NCI-H2081 treated with DMSO at 0.1 percent for 48 hours (cell line): ENCODE results near the gene EIF1AD.

ENCODE experiments used
- DNase-seq: peaks from one replicate; lab custom pipeline; 2025; lab: John Stamatoyannopoulos, UW

The EIF1AD gene

DNA sequence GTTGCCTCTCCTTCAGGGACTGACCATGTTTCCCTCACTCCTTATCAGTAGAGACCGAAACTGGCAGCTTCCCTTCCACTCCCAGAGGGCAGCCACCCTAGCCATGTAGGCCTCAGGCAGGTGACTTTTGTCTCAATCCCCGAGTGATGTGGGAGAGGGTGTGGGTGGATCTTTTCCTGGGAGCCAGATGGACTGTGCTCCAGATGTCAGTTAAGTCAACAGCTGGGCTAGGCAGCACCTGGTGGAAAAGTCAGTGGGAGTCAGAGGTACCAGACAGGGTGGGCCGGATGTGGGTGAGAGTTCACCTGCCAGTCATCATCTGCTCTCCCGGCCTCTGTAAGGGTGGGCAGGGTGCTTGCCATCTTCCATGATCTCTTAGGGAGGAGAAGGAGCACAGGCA lies 2.2 kb upstream of the EIF1AD start:
- DNase-seq = no peak

- DNase-seq = no peak
Observed at GRCh38 chr11:66003291-66003690, 1.3 kb upstream of the EIF1AD start.

DNA sequence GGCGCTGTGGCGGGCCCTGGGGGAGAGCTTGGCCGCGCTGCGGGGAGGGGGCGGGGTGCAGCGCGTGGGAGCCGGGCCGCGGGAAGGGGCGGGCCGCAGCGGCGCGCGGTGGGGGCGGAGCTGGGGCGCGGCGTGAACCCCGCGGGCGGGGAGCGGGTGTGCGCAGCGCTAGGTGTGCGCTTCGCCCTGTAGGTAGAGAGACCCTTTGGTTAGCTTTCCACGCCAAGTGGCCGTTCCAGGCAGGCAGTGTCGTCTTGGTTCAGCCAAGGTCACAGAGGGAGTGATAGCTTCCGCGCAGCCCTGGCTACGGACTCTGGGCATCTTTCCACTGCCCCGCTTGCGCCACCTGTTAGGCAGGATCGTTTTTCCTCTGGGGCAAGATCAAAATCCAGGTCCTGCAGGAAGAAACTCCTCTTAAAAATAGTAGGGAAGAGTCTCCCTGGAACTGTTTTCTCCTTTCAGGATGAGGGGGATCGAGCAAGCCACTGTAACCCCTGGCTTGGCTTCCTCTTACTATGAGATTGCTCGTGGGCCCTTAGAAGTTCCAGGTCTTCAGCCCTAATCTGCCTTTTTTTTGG lies 780 bp upstream of the EIF1AD start:
- no peak for DNase-seq

GRCh38 chr11:65997286-65997685 lies 4.7 kb downstream of the EIF1AD start:
- DNase-seq = no peak

DNA sequence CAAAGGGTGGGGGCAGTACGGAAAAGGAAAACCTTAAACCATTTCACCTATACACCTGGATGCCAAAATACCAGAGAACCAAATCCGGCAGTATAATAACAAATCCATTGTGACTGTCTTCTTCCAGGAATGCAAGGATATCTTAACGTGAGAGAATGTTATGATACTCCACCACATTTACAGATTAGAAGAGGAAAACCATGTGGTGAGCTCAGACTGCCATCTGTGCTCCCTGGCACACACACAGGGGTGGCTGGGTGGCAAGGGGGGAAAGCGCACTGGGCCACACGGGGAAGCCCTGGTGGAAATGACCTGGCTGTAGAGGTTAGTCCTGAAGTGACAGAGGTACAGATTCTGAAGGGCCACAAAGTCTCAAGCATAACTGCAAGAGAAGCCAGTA lies 9.9 kb downstream of the EIF1AD start:
- DNase-seq = no peak

- DNase-seq = peak; percentile 81
Observed at GRCh38 chr11:65988791-65989592, 13.0 kb downstream of the EIF1AD start.

- DNase-seq = no peak
Observed at GRCh38 chr11:65987336-65987735, 14.6 kb downstream of the EIF1AD start.

- no peak for DNase-seq
Observed at GRCh38 chr11:65983589-65983987, 18.4 kb downstream of the EIF1AD start.

DNA sequence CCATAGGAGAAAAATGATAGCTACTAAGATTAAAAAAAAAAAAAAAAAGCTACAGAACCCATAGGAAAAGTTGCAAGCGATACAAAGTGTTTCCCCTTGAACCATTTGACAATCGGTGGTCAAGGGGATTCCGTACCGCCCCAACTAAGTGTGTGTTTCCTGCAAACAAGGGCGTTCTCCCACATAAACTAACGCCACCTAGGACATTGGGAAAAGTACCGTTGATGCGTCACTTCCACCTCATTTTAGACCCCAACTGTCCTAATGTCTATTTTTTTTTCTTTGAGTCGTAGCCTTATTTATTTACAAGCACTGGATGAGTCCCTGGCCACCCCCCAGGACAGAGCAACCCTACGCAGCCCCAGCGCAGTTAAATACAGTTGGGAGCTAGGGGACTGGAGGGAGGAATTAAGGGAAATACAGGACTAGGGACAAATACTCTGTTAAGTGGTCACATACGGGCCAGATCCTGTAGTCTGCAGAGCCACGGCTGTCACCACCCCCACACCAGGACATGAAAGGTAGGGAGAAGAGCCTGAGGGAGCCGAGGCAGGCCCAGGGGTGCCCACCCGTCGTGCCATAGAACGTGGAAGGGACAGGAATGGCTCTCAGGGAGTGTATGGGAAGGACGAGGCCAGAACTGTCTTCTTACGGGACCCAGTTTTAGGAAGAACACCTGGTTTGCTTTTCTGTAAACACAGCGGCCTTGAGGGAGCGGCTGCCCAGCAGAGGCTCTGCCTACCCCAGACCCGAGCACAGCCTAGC lies 19.0 kb downstream of the EIF1AD start:
- no peak for DNase-seq

GRCh38 chr11:65981972-65982823 lies 19.8 kb downstream of the EIF1AD start:
- no peak for DNase-seq

- DNase-seq = no peak
Observed at GRCh38 chr11:65981101-65981740, 20.7 kb downstream of the EIF1AD start.

DNA sequence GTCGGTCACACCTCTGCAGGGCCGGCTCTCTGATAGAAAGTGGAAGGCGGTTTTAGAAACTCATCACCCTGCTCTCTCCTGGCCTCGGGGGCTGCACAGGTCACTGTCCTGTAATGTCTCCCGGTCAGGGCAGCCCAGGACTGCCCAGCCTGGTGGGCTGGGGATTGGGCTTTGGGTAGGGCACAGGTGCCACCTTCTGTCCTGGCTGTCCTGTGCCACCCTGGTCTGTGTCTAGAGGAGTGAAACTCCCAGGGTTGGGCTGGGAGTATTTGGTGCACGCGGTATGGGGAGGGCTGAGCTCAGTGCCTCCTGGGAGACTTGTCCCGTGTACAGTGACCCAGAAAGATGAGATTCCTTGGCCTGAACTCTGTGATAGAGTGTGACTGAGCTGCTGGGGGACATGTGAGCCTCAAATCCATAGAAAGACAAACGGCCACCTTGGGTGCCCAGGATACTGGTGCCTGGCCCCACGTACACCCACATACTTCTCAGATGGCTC lies 22.6 kb downstream of the EIF1AD start:
- no peak for DNase-seq

GRCh38 chr11:65978391-65979238 lies 23.3 kb downstream of the EIF1AD start:
- DNase-seq = no peak

DNA sequence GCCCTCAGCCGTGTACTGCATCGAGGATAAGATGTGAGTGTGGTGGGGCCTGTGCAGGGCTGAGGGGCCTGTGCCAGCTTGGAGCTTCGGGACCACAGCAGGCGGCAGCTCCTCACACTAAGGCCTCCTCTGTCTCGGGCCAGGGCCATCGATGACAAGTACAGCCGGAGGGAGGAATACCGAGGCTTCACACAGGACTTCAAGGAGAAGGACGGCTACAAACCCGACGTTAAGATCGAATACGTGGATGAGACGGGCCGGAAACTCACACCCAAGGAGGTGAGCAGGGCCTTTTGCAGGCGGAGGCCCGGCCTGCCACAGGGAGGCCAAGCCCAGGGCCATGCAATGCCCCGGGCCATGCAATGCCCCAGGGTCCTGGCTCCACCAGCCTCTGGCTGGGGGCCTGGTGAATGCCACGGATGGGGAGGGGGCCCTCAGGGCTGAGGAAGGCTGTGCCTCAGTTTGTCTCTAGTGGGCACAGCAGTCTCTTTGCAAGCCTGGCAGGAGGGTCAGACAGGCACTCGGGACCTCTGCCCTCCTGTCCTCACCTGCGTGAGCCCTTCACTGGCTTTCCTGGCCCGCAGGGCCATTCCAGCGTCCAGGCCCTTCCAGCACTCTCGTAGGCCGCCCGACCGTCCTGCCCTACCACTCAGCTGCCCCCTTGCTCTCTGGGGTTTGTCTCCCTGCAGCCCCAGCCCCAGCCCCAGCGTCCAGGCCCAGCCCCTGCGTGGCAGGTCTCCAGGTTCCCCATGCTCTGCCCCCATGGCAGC lies 24.2 kb downstream of the EIF1AD start:
- DNase-seq = no peak

GRCh38 chr11:65976216-65977176 lies 25.5 kb downstream of the EIF1AD start:
- no peak for DNase-seq

DNA sequence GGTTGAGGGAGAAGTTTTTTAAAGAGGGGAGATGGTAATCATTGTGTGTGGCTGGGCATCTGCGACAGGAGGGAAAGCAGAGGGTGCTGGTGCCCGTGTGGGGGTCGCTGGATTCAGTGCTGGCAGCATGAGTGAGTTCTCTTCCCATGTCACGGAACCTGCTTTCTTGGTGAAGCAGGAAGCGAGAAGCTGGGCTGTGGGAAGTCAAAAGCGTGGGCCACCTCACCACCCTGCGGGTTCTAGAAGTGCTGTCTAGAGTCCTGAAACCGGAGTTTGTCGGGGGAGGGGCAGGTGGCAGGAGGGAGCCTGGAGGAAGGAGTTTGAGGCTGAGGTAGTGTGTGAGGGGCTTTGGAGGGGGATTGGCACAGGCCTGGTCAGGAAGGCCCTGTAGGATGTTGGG lies 26.2 kb downstream of the EIF1AD start:
- no peak for DNase-seq

DNA sequence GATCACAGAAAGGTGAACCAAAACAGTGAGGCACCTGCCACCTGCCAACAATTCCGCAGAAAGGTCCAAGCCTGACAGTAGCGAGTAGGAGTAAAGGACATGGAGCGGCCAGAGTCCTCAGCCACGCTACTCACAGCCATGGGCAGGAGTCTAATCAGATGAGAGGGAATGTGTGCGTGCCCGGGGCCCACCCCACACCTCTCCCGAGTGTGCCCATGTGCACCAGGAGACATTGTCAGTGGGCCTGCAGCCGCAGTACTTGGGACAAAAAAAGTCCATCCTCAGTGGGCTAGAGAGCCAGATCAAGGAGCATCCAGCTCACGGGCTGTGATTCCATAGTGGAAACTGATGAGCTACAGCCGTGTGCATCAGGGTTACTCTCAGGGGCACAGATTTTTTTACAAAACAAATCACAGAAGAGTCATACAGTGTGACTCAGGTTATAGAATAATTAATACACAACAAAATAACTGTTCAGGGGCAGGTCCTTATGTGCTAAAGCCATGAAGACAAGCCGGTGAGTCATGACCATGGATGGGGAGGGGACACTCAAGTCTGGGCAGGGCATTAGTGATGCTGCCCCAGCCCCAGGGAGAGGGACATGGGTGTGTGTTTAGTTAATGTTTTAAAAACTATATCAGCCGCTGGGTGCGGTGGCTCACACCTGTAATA lies 28.4 kb downstream of the EIF1AD start:
- DNase-seq = no peak

GRCh38 chr11:65972116-65972515 lies 29.8 kb downstream of the EIF1AD start:
- DNase-seq = no peak
